ENCODE measurements around the gene PDCD1. TPM values are rescaled to one million over a fixed set of nuclear protein-coding genes. Genes with fewer than 3 reads are reported as not detected.

The PDCD1 gene
- total RNA-seq, 1 donor, result not detected

DNA sequence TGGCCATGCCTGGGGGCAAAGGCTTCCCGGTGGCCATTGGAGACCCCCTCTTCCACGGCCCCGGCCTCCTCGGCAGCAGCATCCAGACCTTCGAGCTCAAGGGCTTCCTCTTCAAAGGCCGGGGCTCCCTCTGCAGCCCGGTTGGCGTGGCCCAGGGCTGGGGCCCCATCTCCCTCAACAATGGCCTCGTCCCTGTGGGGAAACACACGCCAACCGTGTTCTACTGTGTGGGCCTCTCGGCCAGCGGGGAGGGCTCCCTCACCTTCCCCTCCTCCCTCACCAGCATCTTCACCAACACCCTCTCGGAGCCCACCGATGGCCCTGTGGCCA lies 13.6 kb upstream of the PDCD1 start:
- no peak overlapping the region for H2AFZ ChIP-seq (ENCODE audit: low read length)
- no peaks in the 10 kb centered on the region for H3K9me3 ChIP-seq (ENCODE audit: low read depth, low read length)
- peaks cover 8% of the 10 kb centered on the region for H3K27me3 ChIP-seq (ENCODE audit: insufficient read depth, low read length)
- no peak overlapping the region for H3K4me3 ChIP-seq (ENCODE audit: insufficient read depth, low read length)
- no peaks in the 10 kb centered on the region for H3K4me1 ChIP-seq (ENCODE audit: insufficient read depth, low read length)
- H3K4me2 ChIP-seq (ENCODE audit: insufficient read depth, low read length), result no peak overlapping the region
- H3K79me2 ChIP-seq (ENCODE audit: insufficient read depth, low read length), result no peaks in the 10 kb centered on the region
- no peak for DNase-seq (ENCODE audit: insufficient read length, low spot score, missing footprints)
- TF ChIP-seq, protein P1, sequence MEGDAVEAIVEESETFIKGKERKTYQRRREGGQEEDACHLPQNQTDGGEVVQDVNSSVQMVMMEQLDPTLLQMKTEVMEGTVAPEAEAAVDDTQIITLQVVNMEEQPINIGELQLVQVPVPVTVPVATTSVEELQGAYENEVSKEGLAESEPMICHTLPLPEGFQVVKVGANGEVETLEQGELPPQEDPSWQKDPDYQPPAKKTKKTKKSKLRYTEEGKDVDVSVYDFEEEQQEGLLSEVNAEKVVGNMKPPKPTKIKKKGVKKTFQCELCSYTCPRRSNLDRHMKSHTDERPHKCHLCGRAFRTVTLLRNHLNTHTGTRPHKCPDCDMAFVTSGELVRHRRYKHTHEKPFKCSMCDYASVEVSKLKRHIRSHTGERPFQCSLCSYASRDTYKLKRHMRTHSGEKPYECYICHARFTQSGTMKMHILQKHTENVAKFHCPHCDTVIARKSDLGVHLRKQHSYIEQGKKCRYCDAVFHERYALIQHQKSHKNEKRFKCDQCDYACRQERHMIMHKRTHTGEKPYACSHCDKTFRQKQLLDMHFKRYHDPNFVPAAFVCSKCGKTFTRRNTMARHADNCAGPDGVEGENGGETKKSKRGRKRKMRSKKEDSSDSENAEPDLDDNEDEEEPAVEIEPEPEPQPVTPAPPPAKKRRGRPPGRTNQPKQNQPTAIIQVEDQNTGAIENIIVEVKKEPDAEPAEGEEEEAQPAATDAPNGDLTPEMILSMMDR (IDR thresholded peaks at IDR 0.05; ENCODE audit: extremely low read depth, low read depth, low read length), result no peak
- H3K27ac ChIP-seq (ENCODE audit: low read depth, low read length), result no peak overlapping the region
- no peaks in the 10 kb centered on the region for H4K20me1 ChIP-seq (ENCODE audit: insufficient read depth, low read length)
- no peaks in the 10 kb centered on the region for H3K36me3 ChIP-seq (ENCODE audit: insufficient read depth, low read length)

DNA sequence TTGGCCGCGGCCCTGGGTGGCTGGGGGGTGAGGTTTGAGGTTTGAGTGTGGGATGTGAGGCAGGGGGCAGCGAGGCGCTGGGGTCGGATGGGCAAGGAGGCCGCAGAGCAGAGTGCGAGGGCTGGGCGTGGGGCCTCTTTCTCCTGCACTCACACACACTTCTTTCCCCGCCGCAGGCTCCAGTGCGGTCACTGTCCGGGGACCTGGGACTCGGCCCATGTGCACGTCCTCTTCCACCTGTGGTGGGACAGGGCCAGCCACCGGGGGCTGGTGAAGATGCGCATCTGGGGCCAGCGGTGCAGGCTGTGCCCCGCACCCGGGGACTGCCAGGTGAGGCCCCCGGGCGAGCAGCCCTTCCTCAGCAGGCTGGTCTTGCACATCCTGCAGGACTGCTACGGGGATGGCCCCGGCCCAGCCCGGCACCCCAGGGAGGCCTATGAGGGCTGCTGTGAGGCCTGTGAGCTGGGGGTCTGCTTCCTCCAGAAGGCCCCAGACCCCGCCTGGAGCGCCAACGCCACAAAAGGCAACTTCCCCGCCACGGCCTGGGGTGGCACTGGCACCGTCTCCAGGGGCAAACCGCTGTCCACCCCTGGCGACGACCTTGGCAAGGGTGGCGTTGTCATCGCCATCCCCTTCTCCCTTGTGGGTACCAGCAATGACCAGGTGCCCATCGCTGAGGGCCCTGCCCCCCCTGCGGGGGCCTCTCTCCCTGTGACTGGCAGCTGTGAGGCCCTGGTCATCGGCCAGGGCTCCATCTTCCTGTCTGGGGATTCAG lies 13.0 kb upstream of the PDCD1 start:
- Histone ChIP-seq H4K20me1 (ENCODE audit: insufficient read depth, low read length) (no peaks in the 10 kb centered on the region), H3K27ac (ENCODE audit: low read depth, low read length) (no peak overlapping the region), H3K4me3 (ENCODE audit: insufficient read depth, low read length) (no peak overlapping the region), H3K79me2 (ENCODE audit: insufficient read depth, low read length) (no peaks in the 10 kb centered on the region), H3K9me3 (ENCODE audit: low read depth, low read length) (no peaks in the 10 kb centered on the region), H3K4me1 (ENCODE audit: insufficient read depth, low read length) (no peaks in the 10 kb centered on the region), H2AFZ (ENCODE audit: low read length) (no peak overlapping the region), H3K27me3 (ENCODE audit: insufficient read depth, low read length) (peaks cover 13% of the 10 kb centered on the region), H3K36me3 (ENCODE audit: insufficient read depth, low read length) (no peaks in the 10 kb centered on the region), H3K4me2 (ENCODE audit: insufficient read depth, low read length) (no peak overlapping the region)
- TF ChIP-seq, protein P1 (IDR thresholded peaks at IDR 0.05; ENCODE audit: extremely low read depth, low read depth, low read length), result no peak
- DNase-seq (ENCODE audit: insufficient read length, low spot score, missing footprints), result no peak

DNA sequence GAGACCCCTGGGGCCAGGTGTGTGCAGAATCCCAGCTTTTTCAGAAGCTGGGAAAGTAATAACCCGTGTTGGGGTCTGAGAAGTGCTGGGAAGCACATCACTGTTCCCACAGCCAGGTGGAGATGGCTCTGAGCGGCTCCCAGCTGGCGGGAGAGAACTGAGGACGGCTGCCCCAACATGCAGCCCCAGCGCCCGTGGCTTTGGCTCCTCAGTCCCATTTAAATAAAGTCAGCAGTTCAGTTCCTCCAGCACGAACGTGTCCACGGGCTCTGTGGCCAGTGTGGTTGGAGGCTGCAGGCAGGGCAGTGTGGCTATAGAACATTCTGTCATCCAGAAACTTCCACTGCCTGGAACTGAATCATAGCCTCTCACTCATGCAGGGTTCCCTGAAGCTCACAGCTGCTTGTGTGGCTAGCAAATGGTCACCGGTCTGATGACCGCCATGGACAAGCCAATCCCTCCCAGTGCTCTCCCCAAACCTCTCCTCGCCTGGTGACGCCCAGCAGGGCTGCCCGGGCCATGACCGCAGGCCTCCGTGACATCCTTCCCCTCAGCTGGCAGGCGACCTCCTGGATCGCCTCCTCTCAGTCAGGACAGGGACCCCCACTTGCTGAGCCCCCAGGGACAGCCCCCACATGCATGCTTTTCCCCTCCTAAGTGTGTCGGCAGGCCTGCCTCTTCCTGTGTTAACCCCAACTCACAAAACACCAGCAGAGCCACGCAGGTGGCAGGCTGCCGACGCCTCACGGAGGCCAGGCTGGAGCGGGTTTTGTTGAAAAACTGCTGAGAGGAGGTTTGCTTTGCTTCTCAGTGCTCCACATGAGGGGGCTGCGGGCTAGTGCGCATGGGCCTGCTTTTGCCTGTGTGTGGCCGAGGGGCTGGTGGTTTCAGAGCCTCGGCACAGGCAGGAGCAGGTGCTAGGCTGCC lies 12.2 kb upstream of the PDCD1 start:
- H3K4me3 ChIP-seq (ENCODE audit: insufficient read depth, low read length), result no peak overlapping the region
- no peak for DNase-seq (ENCODE audit: insufficient read length, low spot score, missing footprints)
- TF ChIP-seq, protein P1 (IDR thresholded peaks at IDR 0.05; ENCODE audit: extremely low read depth, low read depth, low read length), result no peak
- no peaks in the 10 kb centered on the region for H3K36me3 ChIP-seq (ENCODE audit: insufficient read depth, low read length)
- no peak overlapping the region for H2AFZ ChIP-seq (ENCODE audit: low read length)
- no peak overlapping the region for H3K4me2 ChIP-seq (ENCODE audit: insufficient read depth, low read length)
- no peaks in the 10 kb centered on the region for H3K79me2 ChIP-seq (ENCODE audit: insufficient read depth, low read length)
- no peaks in the 10 kb centered on the region for H3K4me1 ChIP-seq (ENCODE audit: insufficient read depth, low read length)
- no peaks in the 10 kb centered on the region for H4K20me1 ChIP-seq (ENCODE audit: insufficient read depth, low read length)
- peaks cover 19% of the 10 kb centered on the region for H3K27me3 ChIP-seq (ENCODE audit: insufficient read depth, low read length)
- no peaks in the 10 kb centered on the region for H3K9me3 ChIP-seq (ENCODE audit: low read depth, low read length)
- H3K27ac ChIP-seq (ENCODE audit: low read depth, low read length), result no peak overlapping the region

DNA sequence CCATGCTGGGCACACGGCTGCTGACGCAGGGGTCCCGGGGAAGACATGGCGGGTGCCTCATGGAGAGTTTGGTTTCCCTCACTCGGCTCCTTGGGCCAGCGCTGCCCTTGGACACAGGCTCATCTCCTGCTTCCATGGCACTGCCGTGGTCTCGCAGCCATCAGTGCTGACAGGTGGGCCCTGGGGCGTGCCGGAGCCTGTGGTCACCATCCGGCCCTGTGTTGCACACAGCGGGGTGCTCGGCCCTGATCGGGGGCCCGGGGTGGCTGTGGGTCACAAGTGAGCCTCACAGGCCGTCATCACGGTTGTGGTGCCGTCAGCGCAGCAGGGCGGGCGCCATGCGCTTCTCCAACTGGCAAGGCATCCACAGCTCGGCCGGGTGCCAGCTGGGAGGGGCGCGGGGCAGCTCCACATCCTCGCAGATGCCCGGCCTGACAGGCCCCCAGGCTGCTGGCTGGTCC lies 11.4 kb upstream of the PDCD1 start:
- H3K9me3 ChIP-seq (ENCODE audit: low read depth, low read length), result no peaks in the 10 kb centered on the region
- H4K20me1 ChIP-seq (ENCODE audit: insufficient read depth, low read length), result no peaks in the 10 kb centered on the region

More for the DNA sequence above, 11.4 kb upstream of the PDCD1 start:
- H2AFZ ChIP-seq (ENCODE audit: low read length), result no peak overlapping the region
- H3K27me3 ChIP-seq (ENCODE audit: insufficient read depth, low read length), result peaks cover 24% of the 10 kb centered on the region
- H3K36me3 ChIP-seq (ENCODE audit: insufficient read depth, low read length), result no peaks in the 10 kb centered on the region
- H3K4me1 ChIP-seq (ENCODE audit: insufficient read depth, low read length), result no peaks in the 10 kb centered on the region
- no peak for DNase-seq (ENCODE audit: insufficient read length, low spot score, missing footprints)
- no peaks in the 10 kb centered on the region for H3K79me2 ChIP-seq (ENCODE audit: insufficient read depth, low read length)
- H3K4me2 ChIP-seq (ENCODE audit: insufficient read depth, low read length), result no peak overlapping the region
- no peak overlapping the region for H3K4me3 ChIP-seq (ENCODE audit: insufficient read depth, low read length)
- H3K27ac ChIP-seq (ENCODE audit: low read depth, low read length), result no peak overlapping the region
- TF ChIP-seq, protein P1 (IDR thresholded peaks at IDR 0.05; ENCODE audit: extremely low read depth, low read depth, low read length), result no peak
